ENCODE results near the gene UHRF1. TPM values are rescaled to one million over a fixed set of nuclear protein-coding genes. Genes with fewer than 3 reads are reported as not detected.
A peak's percentile ranks its signal among the peaks of the same experiment; 100 is the strongest.

Gene UHRF1
- total and polyA plus RNA-seq, 2 of the 4 experiments (the other 2 are of a cell fraction) = 47.4 to 57.4 TPM

GRCh38 chr19:4966591-4966990 is 57.3 kb downstream of the UHRF1 start:
- Histone ChIP-seq H3K36me3 (ENCODE audit: control insufficient read depth, insufficient read depth, low read length) (peaks cover 4% of the 10 kb centered on the region), H3K27ac (ENCODE audit: insufficient read depth, low read length) (no peak overlapping the region), H3K9ac (ENCODE audit: low read depth, low read length) (no peak overlapping the region), H2BK20ac (ENCODE audit: low read depth, low read length) (no peak overlapping the region), H3K23ac (ENCODE audit: low read depth, low read length) (no peak overlapping the region), H2AK9ac (replicated peaks; ENCODE audit: low read depth, low read length, poor library complexity) (peak overlapping the region; percentile 73), H3K4ac (ENCODE audit: low read depth, low read length) (no peak overlapping the region), H2AFZ (replicated peaks; ENCODE audit: low read length, poor library complexity) (no peak overlapping the region), H4K5ac (ENCODE audit: low read depth, low read length) (no peak overlapping the region), H4K91ac (ENCODE audit: insufficient read depth, low read depth, low read length) (no peak overlapping the region), H2BK5ac (ENCODE audit: low read depth, low read length, poor library complexity, severe bottlenecking) (no peak overlapping the region), H3K27me3 (ENCODE audit: control insufficient read depth, insufficient read depth, low read length) (no peaks in the 10 kb centered on the region), H2AK5ac (ENCODE audit: low read depth, low read length) (no peak overlapping the region), H3K4me2 (ENCODE audit: low read depth, low read length) (no peak overlapping the region), H3K14ac (replicated peaks; ENCODE audit: low read depth, low read length) (no peak overlapping the region), H4K8ac (ENCODE audit: low read depth in 2 of 2, low read length in 2 of 2) (no peak overlapping the region), H3K9me1 (ENCODE audit: insufficient read depth, low read length) (peaks cover 13% of the 10 kb centered on the region), H3K79me1 (ENCODE audit: low read depth in 1 of 2, low read length in 2 of 2) (peaks cover 10 to 44% of the 10 kb centered on the region in 2 experiments), H2BK15ac (ENCODE audit: low read depth, low read length) (no peak overlapping the region), H3K9me3 (ENCODE audit: control insufficient read depth, insufficient read depth, low read length) (no peaks in the 10 kb centered on the region), H3K4me1 (ENCODE audit: control insufficient read depth, insufficient read depth, low read length) (peaks cover 12% of the 10 kb centered on the region), H3K4me3 (ENCODE audit: insufficient read depth, low read depth, low read length) (no peak overlapping the region), H3K56ac (ENCODE audit: extremely low read depth, insufficient read depth, low read length) (no peak overlapping the region), H4K20me1 (ENCODE audit: insufficient read depth, low read length) (peaks cover 21% of the 10 kb centered on the region), H2BK120ac (ENCODE audit: low read depth, low read length) (no peak overlapping the region), H3K18ac (ENCODE audit: low read depth, low read length) (no peak overlapping the region)
- intact Hi-C loops (cut with micrococcal nuclease) = no loop called here
- ChIA-PET CTCF (no interaction called here), POLR2A (ENCODE audit: unreplicated experiment) (no interaction called here)
- TF ChIP-seq RCOR1 (IDR thresholded peaks at IDR 0.05; ENCODE audit: insufficient replicate concordance, low read length) (no peak), RAD21 (IDR thresholded peaks at IDR 0.05; ENCODE audit: low read length) (no peak), CEBPB (IDR thresholded peaks at IDR 0.05; ENCODE audit: low read depth, low read length) (no peak), USF2 (IDR thresholded peaks at IDR 0.05; ENCODE audit: low read depth, low read length) (no peak), BHLHE40 (IDR thresholded peaks at IDR 0.05; ENCODE audit: low read depth, low read length) (no peak), MAFK (IDR thresholded peaks at IDR 0.05; ENCODE audit: low read depth, low read length) (no peak), MXI1 (IDR thresholded peaks at IDR 0.05; ENCODE audit: borderline replicate concordance, low read depth, low read length) (no peak), FOS (IDR thresholded peaks at IDR 0.05; ENCODE audit: low read depth, low read length) (no peak), SMC3 (IDR thresholded peaks at IDR 0.05; ENCODE audit: low read depth, low read length) (no peak), CTCF (conservative IDR thresholded peaks at IDR 0.05; ENCODE audit: low read depth, low read length) (no peak), POLR2A (IDR thresholded peaks at IDR 0.05; ENCODE audit: low read depth, low read length) (no peak), RFX5 (IDR thresholded peaks at IDR 0.05; ENCODE audit: low read depth, low read length) (no peak)
- no peak for ATAC-seq (ENCODE audit: low read depth)
- WGBS, 2 experiments (ENCODE audit: extremely low coverage in 2 of 2, insufficient read length in 1 of 2) = 80% methylated on average over 2 of the region's 6 CpGs; no CpG with 5 or more reads in 1 of the 2 experiments
- in situ Hi-C loops (cut with MboI; ENCODE audit: low sequenced_read_pairs) = no loop called here
- BruUV-seq (replicated peaks) = no TSS peak
- no peak for DNase-seq
- dilution Hi-C loops (cut with HindIII; ENCODE audit: low sequenced_read_pairs, unreplicated experiment) = no loop called here
